Measurements from ENCODE around the gene SHPK.

DNA sequence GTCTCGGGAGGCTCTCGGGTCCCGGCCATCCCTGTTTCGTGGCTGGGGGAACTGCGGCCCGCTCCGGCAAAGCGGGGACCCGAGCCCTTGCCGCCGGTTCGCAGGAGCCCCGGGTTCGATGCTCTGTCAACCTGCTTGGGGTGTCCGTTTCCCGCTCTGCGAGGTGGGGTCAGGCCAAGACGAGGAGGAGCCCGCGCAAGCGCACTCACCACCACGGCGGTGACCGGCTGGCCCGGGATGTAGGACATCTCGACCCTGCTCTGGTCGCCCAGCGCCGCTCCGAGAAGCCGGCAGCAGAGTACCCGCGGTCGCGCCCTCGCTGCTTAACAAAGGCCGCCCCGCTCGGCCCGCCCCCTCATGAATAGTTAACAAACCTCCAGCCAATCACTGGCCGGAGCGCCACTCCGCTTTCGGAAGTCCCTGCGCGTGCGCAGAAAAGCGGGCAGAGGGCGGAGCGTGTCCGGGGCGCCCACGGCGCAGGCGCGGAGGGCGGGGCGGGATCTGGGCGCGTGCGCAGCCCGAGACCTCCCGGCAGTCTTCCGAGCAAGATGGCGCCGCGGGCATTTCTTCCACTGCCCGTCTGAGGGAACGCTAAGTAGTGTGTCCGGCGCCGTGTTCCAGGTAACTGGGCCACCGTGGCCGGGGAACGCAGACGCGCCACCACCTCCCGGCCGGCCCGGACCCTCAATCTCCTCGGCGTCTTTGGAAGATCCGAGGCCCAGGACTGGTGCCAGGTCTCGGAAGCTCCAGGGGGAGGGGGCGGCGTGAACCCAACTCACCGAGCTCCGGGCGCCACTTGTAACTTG lies 32.4 kb upstream of the SHPK start, which contains the start of the genes EMC6 and TAX1BP3:
- TF ChIP-seq, protein P1, sequence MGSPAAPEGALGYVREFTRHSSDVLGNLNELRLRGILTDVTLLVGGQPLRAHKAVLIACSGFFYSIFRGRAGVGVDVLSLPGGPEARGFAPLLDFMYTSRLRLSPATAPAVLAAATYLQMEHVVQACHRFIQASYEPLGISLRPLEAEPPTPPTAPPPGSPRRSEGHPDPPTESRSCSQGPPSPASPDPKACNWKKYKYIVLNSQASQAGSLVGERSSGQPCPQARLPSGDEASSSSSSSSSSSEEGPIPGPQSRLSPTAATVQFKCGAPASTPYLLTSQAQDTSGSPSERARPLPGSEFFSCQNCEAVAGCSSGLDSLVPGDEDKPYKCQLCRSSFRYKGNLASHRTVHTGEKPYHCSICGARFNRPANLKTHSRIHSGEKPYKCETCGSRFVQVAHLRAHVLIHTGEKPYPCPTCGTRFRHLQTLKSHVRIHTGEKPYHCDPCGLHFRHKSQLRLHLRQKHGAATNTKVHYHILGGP (tag by site-specific recombination; IDR thresholded peaks at IDR 0.05), result no peak
- TF ChIP-seq MEIS1 (CRISPR knock-in tag; IDR thresholded peaks at IDR 0.05; ENCODE audit: borderline replicate concordance), result no peak
- no peak; the same call in 1 of the 2 replicates for TF ChIP-seq ZNF184 (tag by site-specific recombination; IDR thresholded peaks at IDR 0.05)
- TF ChIP-seq REPIN1 (tag by site-specific recombination; IDR thresholded peaks at IDR 0.05; ENCODE audit: low read depth), result no peak
- TF ChIP-seq, protein P2, sequence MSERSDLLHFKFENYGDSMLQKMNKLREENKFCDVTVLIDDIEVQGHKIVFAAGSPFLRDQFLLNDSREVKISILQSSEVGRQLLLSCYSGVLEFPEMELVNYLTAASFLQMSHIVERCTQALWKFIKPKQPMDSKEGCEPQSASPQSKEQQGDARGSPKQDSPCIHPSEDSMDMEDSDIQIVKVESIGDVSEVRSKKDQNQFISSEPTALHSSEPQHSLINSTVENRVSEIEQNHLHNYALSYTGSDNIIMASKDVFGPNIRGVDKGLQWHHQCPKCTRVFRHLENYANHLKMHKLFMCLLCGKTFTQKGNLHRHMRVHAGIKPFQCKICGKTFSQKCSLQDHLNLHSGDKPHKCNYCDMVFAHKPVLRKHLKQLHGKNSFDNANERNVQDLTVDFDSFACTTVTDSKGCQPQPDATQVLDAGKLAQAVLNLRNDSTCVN (tag by site-specific recombination; optimal IDR thresholded peaks at IDR 0.05), result peak; percentile 79
- TF ChIP-seq, protein P3, sequence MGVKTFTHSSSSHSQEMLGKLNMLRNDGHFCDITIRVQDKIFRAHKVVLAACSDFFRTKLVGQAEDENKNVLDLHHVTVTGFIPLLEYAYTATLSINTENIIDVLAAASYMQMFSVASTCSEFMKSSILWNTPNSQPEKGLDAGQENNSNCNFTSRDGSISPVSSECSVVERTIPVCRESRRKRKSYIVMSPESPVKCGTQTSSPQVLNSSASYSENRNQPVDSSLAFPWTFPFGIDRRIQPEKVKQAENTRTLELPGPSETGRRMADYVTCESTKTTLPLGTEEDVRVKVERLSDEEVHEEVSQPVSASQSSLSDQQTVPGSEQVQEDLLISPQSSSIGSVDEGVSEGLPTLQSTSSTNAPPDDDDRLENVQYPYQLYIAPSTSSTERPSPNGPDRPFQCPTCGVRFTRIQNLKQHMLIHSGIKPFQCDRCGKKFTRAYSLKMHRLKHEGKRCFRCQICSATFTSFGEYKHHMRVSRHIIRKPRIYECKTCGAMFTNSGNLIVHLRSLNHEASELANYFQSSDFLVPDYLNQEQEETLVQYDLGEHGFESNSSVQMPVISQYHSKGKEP (tag by site-specific recombination; IDR thresholded peaks at IDR 0.05), result no peak

All from HEK293 (cell line).